ENCODE measurements around the gene NAV1. TPM values are rescaled to one million over a fixed set of nuclear protein-coding genes. Genes with fewer than 3 reads are reported as not detected.

NAV1 gene
- total and polyA plus RNA-seq, 7 donors, result 1.8 to 13.3 (median 8.4) TPM

DNA sequence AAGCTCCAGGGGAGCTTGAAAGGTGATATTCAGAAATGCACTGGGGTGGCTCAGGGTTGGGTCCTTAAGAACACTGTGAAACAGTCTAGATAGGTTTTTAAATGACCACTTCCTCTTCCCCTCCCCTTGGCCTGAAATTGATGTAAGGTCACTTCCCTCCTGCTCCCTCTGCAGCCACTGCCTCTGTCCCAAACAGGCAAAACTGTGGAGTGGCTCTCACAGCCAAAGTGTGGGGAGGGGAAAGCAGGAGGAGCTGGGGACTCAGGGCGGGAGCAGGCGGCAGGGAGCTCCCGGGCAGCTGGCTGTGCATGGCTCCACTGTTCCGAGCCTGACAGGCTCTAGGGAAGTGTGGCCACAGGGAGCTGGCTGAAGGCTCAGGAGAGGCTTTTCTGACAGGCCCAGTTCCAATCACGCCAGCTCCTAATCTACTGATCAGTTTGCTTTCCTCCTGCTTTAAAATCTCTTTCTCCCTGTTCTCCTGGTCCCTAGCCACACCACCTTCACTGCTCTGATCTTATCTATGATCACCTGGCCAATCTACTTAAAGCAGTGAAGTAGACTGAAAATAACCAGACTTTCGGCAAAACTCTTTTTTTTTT, 26.9 kb upstream of the NAV1 start:
- H3K4me3 ChIP-seq, result no peak overlapping the region
- no peaks in the 10 kb centered on the region for H3K9me3 ChIP-seq
- 27 to 48% (median 33%) methylated on average over 6 of the region's 6 CpGs for WGBS, 3 donors
- DNase-seq (peak; percentile 63 to 77), ATAC-seq (peak; percentile 41 to 59 (median 52))
- intact Hi-C loops (cut with DNase I), result loop anchor here (1.0 to 10.0 kb wide), 4 partner anchors 30 to 257 kb away; no protein-coding TSS in a partner anchor
- peaks cover 12% of the 10 kb centered on the region for H3K4me1 ChIP-seq
- H3K27ac ChIP-seq, result peak overlapping the region; percentile 60
- TF ChIP-seq, protein P1, sequence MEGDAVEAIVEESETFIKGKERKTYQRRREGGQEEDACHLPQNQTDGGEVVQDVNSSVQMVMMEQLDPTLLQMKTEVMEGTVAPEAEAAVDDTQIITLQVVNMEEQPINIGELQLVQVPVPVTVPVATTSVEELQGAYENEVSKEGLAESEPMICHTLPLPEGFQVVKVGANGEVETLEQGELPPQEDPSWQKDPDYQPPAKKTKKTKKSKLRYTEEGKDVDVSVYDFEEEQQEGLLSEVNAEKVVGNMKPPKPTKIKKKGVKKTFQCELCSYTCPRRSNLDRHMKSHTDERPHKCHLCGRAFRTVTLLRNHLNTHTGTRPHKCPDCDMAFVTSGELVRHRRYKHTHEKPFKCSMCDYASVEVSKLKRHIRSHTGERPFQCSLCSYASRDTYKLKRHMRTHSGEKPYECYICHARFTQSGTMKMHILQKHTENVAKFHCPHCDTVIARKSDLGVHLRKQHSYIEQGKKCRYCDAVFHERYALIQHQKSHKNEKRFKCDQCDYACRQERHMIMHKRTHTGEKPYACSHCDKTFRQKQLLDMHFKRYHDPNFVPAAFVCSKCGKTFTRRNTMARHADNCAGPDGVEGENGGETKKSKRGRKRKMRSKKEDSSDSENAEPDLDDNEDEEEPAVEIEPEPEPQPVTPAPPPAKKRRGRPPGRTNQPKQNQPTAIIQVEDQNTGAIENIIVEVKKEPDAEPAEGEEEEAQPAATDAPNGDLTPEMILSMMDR (IDR thresholded peaks at IDR 0.05), result no peak
- H3K27me3 ChIP-seq (ENCODE audit: insufficient read depth in 3 of 3, low read length in 2 of 3), result no peaks in the 10 kb centered on the region
- H3K36me3 ChIP-seq (ENCODE audit: insufficient read depth in 1 of 2, low read depth in 1 of 2), result no peaks in the 10 kb centered on the region

DNA sequence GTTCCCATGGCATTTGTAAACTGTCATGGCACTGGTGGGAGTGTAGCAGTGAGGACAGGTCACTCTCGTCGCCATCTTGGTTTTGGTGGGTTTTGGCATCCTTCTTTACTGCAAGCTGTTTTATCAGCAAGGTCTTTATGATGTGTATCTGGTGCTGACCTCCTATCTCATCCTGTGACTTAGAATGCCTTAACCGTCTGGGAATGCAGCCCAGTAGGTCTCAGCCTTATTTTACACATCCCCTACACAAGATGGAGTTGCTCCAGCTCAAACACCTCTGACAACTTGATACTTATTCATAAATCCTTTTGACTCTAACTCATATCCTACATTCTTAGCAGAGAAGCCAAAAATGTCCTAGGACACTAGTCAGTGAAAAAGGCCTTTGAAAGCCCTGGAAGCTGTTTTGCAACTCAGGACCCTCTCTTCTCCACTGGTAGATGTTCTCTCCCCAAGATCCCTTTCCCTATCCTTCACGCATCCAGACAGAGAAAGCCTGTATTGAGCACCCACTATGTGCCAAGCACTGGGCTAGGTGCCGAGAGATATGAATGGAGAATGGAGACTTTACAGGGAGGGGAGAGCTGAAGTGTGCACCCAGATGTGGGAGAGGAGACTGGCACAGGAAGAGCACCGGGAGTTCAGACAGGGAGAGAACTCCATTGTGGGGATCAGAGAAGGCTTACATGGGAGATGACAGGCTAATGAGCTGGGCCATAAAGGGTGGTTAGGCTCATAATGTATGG, 25.3 kb upstream of the NAV1 start:
- no peaks in the 10 kb centered on the region for H3K9me3 ChIP-seq
- H3K4me3 ChIP-seq, result no peak overlapping the region
- 89 to 93% (median 92%) methylated on average over 6 of the region's 6 CpGs for WGBS, 3 donors
- TF ChIP-seq, protein P1 (IDR thresholded peaks at IDR 0.05), result no peak
- DNase-seq, result no peak
- no peak for ATAC-seq
- H3K27me3 ChIP-seq (ENCODE audit: insufficient read depth in 3 of 3, low read length in 2 of 3), result no peaks in the 10 kb centered on the region
- no peaks in the 10 kb centered on the region for H3K36me3 ChIP-seq (ENCODE audit: insufficient read depth in 1 of 2, low read depth in 1 of 2)
- peaks cover 12% of the 10 kb centered on the region for H3K4me1 ChIP-seq
- intact Hi-C loops (cut with DNase I), result loop anchor here (2.0 to 10.0 kb wide), 3 partner anchors 65 to 259 kb away; no protein-coding TSS in a partner anchor
- no peak overlapping the region for H3K27ac ChIP-seq

DNA sequence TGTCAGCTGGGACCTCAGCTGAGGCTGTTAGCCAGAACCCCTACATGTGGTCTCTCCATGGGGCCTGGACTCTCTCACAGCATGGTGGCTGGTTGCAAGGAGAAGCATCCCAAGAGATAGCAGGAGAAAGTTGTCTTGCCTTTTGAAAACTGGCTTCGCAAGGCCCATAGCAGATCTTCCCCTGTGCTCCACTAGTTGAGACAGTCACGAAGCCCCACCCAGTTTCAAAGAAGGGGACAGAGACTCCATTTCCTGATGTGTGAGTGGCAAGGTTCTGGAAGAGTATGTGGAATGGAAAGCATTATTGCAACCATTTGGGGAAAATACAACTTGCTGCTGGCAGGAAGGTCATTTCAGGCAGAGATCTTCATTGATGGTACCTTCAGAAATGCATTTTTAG, 24.5 kb upstream of the NAV1 start:
- H3K27ac ChIP-seq, result no peak overlapping the region
- H3K36me3 ChIP-seq (ENCODE audit: insufficient read depth in 1 of 2, low read depth in 1 of 2), result no peaks in the 10 kb centered on the region
- H3K4me1 ChIP-seq, result peaks cover 12% of the 10 kb centered on the region
- intact Hi-C loops (cut with DNase I), result loop anchor here in 1 of 2 donors (10.0 kb wide), 1 partner anchor 260 kb away; no protein-coding TSS in a partner anchor
- DNase-seq (no peak), ATAC-seq (no peak)
- H3K4me3 ChIP-seq, result no peak overlapping the region
- TF ChIP-seq, protein P1 (IDR thresholded peaks at IDR 0.05), result no peak
- H3K9me3 ChIP-seq, result no peaks in the 10 kb centered on the region
- no peaks in the 10 kb centered on the region for H3K27me3 ChIP-seq (ENCODE audit: insufficient read depth in 3 of 3, low read length in 2 of 3)
- 98 to 100% (median 99%) methylated on average over 2 of the region's 2 CpGs for WGBS, 3 donors

DNA sequence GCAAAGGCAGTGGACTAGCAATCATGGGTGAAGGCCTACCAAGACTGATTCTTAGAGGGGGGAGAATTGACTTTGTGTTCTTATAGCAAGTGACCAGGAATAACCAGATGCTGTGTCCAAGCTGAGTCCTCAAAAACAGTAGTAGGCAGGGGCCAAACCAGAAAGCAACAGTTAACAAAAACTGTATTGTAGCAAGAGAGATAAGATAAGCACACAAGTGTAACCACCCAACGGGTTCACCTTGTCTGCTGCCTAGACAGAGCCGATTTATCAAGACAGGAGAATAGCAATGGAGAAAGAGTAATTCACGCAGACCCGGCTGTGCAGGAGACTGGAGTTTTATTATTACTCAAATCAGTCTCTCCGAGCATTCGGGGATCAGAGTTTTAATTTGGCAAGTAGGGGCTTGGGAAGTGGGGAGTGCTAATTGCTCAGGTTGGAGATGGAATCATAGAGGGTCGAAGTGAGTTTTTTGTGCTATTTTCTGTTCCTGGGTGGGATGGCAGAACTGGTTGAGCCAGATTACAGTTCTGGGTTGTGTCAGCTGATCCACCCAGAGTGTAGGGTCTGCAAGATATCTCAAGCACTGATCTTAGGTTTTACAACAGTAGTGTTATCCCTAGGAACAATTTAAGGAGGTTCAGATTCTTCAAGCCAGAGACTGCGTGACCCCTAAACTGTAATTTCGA, 23.7 kb upstream of the NAV1 start:
- WGBS, 3 donors, result 94% methylated on average over 9 of the region's 9 CpGs
- TF ChIP-seq, protein P1 (IDR thresholded peaks at IDR 0.05), result no peak

More for the DNA sequence above, 23.7 kb upstream of the NAV1 start:
- Histone ChIP-seq H3K4me1 (peaks cover 12% of the 10 kb centered on the region), H3K36me3 (ENCODE audit: insufficient read depth in 1 of 2, low read depth in 1 of 2) (no peaks in the 10 kb centered on the region), H3K9me3 (no peaks in the 10 kb centered on the region), H3K4me3 (no peak overlapping the region), H3K27me3 (ENCODE audit: insufficient read depth in 3 of 3, low read length in 2 of 3) (no peaks in the 10 kb centered on the region), H3K27ac (no peak overlapping the region)
- ATAC-seq (no peak), DNase-seq (no peak)
- intact Hi-C loops (cut with DNase I), result loop anchor here in 1 of 2 donors (10.0 kb wide), 1 partner anchor 260 kb away; no protein-coding TSS in a partner anchor
